GM12865 (cell line): Measurements from ENCODE around the gene CDH11.

ENCODE experiments used
- DNase-seq: peaks from one replicate; pipeline ENCODE4 v3.0.0; 2010; ENCODE audit warnings: low read depth
- H3K4me3 ChIP-seq: 2 replicates; pipeline ENCODE4 v1.5.1; 2011; ENCODE audit warnings: mild to moderate bottlenecking, low read depth, low read length, control low read depth
- TF ChIP-seq, protein P1 (sequence below): IDR thresholded peaks from 2 replicates; pipeline ENCODE4 v1.5.1; 2011; ENCODE audit warnings: low read length, control low read depth, low read depth, inconsistent platforms; ENCODE audit not compliant: insufficient read depth; ENCODE audit errors: missing control alignments

The CDH11 gene

DNA sequence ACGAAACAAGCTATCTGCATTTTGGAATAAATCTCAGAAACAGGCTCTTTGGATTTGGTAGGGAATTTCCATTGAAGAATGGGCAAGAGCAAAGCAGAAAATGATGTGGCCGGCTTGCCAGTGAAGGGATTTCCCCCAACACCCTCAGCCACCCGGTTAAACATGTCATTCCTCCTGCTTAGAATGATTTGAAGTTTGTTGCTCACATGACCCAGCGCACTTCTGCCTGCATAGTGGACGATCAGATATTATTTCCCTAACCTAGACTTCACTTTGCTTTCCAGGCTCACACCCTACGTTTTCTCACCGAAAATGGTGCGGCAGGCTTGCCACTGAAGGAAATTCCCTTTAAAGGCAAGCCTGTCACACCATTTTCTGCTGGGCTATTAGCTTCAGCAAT lies 170.7 kb downstream of the CDH11 start:
- TF ChIP-seq, protein P1, sequence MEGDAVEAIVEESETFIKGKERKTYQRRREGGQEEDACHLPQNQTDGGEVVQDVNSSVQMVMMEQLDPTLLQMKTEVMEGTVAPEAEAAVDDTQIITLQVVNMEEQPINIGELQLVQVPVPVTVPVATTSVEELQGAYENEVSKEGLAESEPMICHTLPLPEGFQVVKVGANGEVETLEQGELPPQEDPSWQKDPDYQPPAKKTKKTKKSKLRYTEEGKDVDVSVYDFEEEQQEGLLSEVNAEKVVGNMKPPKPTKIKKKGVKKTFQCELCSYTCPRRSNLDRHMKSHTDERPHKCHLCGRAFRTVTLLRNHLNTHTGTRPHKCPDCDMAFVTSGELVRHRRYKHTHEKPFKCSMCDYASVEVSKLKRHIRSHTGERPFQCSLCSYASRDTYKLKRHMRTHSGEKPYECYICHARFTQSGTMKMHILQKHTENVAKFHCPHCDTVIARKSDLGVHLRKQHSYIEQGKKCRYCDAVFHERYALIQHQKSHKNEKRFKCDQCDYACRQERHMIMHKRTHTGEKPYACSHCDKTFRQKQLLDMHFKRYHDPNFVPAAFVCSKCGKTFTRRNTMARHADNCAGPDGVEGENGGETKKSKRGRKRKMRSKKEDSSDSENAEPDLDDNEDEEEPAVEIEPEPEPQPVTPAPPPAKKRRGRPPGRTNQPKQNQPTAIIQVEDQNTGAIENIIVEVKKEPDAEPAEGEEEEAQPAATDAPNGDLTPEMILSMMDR, result no peak
- peak; percentile 10 for DNase-seq
- no peak overlapping the region for H3K4me3 ChIP-seq

DNA sequence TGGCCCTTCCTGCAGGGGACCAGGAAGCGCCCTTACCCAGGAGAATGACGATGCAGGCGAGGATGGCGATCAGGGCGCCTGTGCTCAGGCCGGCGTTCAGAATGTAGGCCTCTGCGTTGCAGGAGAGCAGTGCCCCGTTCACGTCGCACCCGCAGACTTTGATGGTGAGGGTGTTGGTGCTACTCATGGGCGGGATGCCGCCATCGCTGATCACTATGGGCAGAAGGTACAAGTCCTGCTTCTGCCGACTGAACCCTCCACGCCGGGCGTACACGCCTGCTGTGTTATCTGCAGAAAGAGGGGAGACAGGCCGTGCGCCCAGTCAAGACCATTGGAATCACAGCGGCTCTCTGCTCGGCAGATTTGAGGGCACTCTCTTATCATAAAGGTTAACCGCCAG lies 171.1 kb downstream of the CDH11 start:
- TF ChIP-seq, protein P1, result no peak
- DNase-seq, result no peak
- no peak overlapping the region for H3K4me3 ChIP-seq

DNA sequence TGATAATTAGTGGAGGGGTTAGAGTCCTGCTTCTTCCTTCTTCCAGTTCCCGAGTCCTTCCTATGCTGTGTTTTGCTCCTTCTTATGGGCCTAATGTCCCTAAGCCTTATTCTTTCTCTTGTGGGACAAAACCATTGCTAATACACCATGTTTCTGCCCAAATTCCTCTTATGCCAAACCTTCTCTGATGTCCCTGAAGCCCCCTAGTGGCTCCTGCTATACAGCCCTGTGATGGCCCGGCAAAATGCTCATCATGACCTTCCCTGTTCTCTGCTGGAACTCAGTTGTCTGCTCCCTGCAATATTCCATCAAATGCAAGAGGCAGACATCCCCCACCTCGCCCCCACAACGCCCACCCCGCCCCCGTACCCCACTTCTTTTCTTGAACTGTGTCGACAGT lies 171.6 kb downstream of the CDH11 start:
- no peak overlapping the region for H3K4me3 ChIP-seq
- no peak for DNase-seq
- TF ChIP-seq, protein P1, result no peak

DNA sequence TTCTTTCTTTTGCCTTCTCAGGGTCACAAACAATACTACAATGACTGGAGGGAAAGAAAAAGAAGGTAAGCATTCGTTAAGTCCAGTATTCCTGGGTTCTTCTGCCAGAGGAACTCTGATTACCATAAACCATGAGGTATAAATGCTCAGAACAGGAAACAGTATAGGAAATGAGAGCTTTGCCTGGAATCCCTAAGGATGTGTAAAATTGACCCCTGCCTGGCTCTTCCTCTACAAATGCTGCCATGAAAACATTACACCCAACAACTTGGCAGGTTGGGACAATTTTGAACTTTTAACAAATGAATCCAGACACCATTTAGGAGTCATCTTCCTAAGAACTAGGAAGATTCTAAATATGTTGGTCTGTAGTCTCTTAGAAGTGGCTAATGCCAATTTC lies 173.8 kb downstream of the CDH11 start:
- DNase-seq, result no peak
- no peak overlapping the region for H3K4me3 ChIP-seq
- TF ChIP-seq, protein P1, result no peak

DNA sequence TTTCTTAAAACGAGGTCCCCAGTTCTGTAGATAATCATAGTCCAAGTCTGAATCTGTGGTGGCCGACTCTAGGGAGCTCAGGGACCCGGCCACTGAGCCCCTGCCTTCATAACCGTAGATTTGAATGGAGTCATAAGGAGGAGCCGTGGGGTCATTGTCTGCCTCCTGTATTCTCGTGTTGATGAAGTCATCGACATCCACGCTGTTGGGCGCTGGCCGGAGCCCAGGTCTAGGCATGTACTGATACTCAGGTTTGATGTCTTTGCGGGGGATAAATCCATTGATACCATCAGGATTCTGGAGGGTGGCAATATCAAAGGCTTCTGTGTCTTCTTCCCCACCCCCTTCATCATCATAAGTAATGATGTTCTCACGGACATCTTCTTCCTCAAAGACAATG lies 174.2 kb downstream of the CDH11 start:
- no peak overlapping the region for H3K4me3 ChIP-seq
- no peak for DNase-seq
- TF ChIP-seq, protein P1, result no peak

DNA sequence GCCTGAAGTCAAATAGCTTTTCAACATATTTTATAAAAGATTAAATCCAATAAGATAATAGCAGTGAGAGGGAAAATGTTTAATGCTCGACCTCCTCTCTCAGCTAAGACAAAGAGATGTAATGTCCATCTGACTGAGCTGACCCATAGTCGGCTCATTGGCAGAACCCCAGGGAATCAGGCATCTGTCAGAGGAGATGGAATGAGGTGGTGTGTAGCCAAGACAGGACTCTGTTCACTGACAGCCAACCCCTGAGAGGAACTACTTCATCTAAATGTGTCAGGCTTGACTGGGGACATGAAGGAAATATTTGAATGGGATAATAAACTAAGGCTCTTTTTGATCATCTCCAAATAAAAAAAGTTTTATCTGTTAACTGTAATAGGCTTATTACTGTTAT lies 188.0 kb downstream of the CDH11 start:
- no peak overlapping the region for H3K4me3 ChIP-seq
- DNase-seq, result no peak
- TF ChIP-seq, protein P1, result no peak

DNA sequence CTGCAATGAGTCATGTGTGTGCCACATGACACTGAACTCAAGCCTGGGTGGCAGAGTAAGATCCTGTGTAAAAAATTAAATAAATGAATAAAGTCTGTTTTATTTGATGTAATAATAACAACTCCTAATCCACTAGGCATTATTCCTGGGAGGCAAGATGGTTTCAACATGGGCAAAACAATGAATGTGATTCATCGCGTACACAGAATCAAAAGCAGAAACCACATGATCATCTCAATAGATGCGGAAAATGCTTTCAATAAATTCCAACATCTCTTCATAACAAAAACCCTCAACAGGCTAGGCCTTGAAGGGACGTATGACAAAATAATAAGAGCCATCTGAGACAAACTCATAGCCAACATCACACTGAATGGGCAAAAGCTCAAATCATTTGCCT lies 195.4 kb downstream of the CDH11 start:
- TF ChIP-seq, protein P1, result no peak
- no peak for DNase-seq

More for the DNA sequence above, 195.4 kb downstream of the CDH11 start:
- H3K4me3 ChIP-seq, result no peak overlapping the region
